ENCODE data around the gene IVNS1ABP. TPM values are rescaled to one million over a fixed set of nuclear protein-coding genes. Genes with fewer than 3 reads are reported as not detected.
"Not testable (repeated sequence)": the region's sequence is repeated elsewhere in the genome, so short reads cannot be mapped to it uniquely, and the experiment has no call there.

IVNS1ABP gene
- total RNA-seq, 1 donor from 2014 or later = 140 TPM

GRCh38 chr1:185328255-185328654 lies 11.2 kb upstream of the IVNS1ABP start:
- no peak for DNase-seq

- no peak for DNase-seq
These were observed 8.4 kb upstream of the IVNS1ABP start for GRCh38 chr1:185325413-185325812.

GRCh38 chr1:185324118-185324517 lies 7.1 kb upstream of the IVNS1ABP start:
- no peak for DNase-seq

- DNase-seq = no peak
These were observed 5.6 kb upstream of the IVNS1ABP start for GRCh38 chr1:185322636-185323035.

- not testable (repeated sequence) for DNase-seq
These were observed 4.7 kb upstream of the IVNS1ABP start for GRCh38 chr1:185321653-185322221.

GRCh38 chr1:185321104-185321503 lies 4.1 kb upstream of the IVNS1ABP start:
- DNase-seq = not testable (repeated sequence)

GRCh38 chr1:185319139-185319475 lies 2.1 kb upstream of the IVNS1ABP start:
- no peak for DNase-seq

- DNase-seq = no peak
These were observed 1.5 kb upstream of the IVNS1ABP start for GRCh38 chr1:185318431-185319138.

GRCh38 chr1:185317886-185318310 lies 855 bp upstream of the IVNS1ABP start:
- no peak for DNase-seq

- peak; percentile 90 for DNase-seq
These were observed 645 bp downstream of the IVNS1ABP start for GRCh38 chr1:185316163-185317033.

GRCh38 chr1:185315445-185316071 lies 1.5 kb downstream of the IVNS1ABP start:
- peak; percentile 71 for DNase-seq

GRCh38 chr1:185314411-185314810 lies 2.6 kb downstream of the IVNS1ABP start:
- no peak for DNase-seq

- no peak for DNase-seq
These were observed 4.5 kb downstream of the IVNS1ABP start for GRCh38 chr1:185312361-185313138.

- DNase-seq = no peak
These were observed 5.3 kb downstream of the IVNS1ABP start for GRCh38 chr1:185311589-185312225.

GRCh38 chr1:185309566-185309965 lies 7.5 kb downstream of the IVNS1ABP start:
- no peak for DNase-seq

- no peak for DNase-seq
These were observed 8.9 kb downstream of the IVNS1ABP start for GRCh38 chr1:185308126-185308525.

GRCh38 chr1:185305419-185305818 lies 11.6 kb downstream of the IVNS1ABP start:
- DNase-seq = no peak

- no peak for DNase-seq
These were observed 16.9 kb downstream of the IVNS1ABP start for GRCh38 chr1:185300152-185300551.

GRCh38 chr1:185297982-185298381 lies 19.1 kb downstream of the IVNS1ABP start:
- DNase-seq = no peak

- no peak for DNase-seq
These were observed 22.0 kb downstream of the IVNS1ABP start for GRCh38 chr1:185295091-185295490.

- no peak for DNase-seq
These were observed 23.0 kb downstream of the IVNS1ABP start for GRCh38 chr1:185293967-185294542.
